Subcutaneous abdominal adipose tissue (tissue), 5 donors: ENCODE data around the gene OVCA2.

Experiments
- H3K27ac ChIP-seq: one replicate; pipeline ENCODE4 v1.7.0; 2013; ENCODE audit warnings: low read depth, mild to moderate bottlenecking, inconsistent platforms, low read length, moderate library complexity
- H3K27me3 ChIP-seq, 5 donors: one replicate each; pipeline ENCODE4 v1.7.0; 2013; ENCODE audit warnings: low read length in 5 of 5, inconsistent platforms in 1 of 5; ENCODE audit not compliant: control insufficient read depth in 5 of 5, insufficient read depth in 4 of 5
- H3K36me3 ChIP-seq, 5 donors: one replicate each; pipeline ENCODE4 v1.7.0; 2013; ENCODE audit warnings: low read length in 5 of 5; ENCODE audit not compliant: control insufficient read depth in 5 of 5, insufficient read depth in 5 of 5
- H3K4me1 ChIP-seq, 5 donors: one replicate each; pipeline ENCODE4 v1.7.0; 2013; ENCODE audit warnings: low read length in 5 of 5, mild to moderate bottlenecking in 3 of 5, moderate library complexity in 1 of 5; ENCODE audit not compliant: control insufficient read depth in 5 of 5, insufficient read depth in 5 of 5
- H3K4me3 ChIP-seq, 5 donors: one replicate each; pipeline ENCODE4 v1.7.0; 2013; ENCODE audit warnings: low read length in 5 of 5, low read depth in 1 of 5
- H3K9ac ChIP-seq, 5 donors: one replicate each; pipeline ENCODE4 v1.7.0; 2013; ENCODE audit warnings: low read length in 5 of 5, mild to moderate bottlenecking in 4 of 5, moderate library complexity in 3 of 5
- H3K9me3 ChIP-seq, 5 donors: one replicate each; pipeline ENCODE4 v1.7.0; 2013; ENCODE audit warnings: low read length in 5 of 5; ENCODE audit not compliant: control insufficient read depth in 5 of 5
- donor health status: healthy.
- donor health status: healthy.
- donor health status: healthy.
- donor health status: healthy.
- donor health status: healthy.

The OVCA2 gene

GRCh38 chr17:2030779-2031163, 11.1 kb upstream of the OVCA2 start:
- peaks cover 0 to 7% (median 4%) of the 10 kb centered on the region in 5 donors for H3K27me3 ChIP-seq
- H3K27ac ChIP-seq: no peak overlapping the region
- peak overlapping the region; percentile 77 to 90 (median 88) for H3K9ac ChIP-seq
- H3K4me1 ChIP-seq: peaks cover 5 to 30% (median 26%) of the 10 kb centered on the region in 5 donors
- H3K9me3 ChIP-seq: no peaks in the 10 kb centered on the region
- H3K36me3 ChIP-seq: peaks cover 0 to 14% (median 9%) of the 10 kb centered on the region in 5 donors
- peak overlapping the region; percentile 96 to 99 (median 97) for H3K4me3 ChIP-seq

- Histone ChIP-seq H3K9me3 (no peaks in the 10 kb centered on the region), H3K27ac (no peak overlapping the region), H3K4me3 (no peak overlapping the region), H3K4me1 (peaks cover 3 to 24% (median 21%) of the 10 kb centered on the region in 5 donors), H3K9ac (no peak overlapping the region), H3K27me3 (peaks cover 0 to 4% (median 0%) of the 10 kb centered on the region in 5 donors), H3K36me3 (peaks cover 0 to 37% (median 30%) of the 10 kb centered on the region in 5 donors)
Observed at GRCh38 chr17:2033153-2033552, 8.7 kb upstream of the OVCA2 start.

DNA sequence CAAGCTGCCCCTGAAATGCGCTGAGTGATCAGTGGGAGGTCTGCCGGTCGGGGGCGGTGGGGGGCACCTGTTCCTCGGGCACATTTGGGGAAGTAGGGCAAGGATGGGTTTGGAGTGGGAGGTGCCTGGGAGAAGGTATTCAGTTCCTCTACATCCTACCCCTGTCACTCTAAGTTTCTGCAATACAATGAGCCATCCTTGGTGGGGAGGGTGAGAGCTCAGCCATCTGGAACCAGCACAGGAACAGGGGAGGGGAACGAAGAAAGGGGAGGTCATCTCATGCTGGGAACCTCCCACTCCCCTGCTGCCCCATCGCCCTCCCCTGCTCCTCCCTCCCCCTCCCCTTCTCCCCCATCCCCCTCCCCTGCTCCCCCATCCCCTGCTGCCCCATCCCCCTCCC, 7.7 kb upstream of the OVCA2 start:
- Histone ChIP-seq H3K27me3 (no peaks in the 10 kb centered on the region), H3K9me3 (no peaks in the 10 kb centered on the region), H3K36me3 (peaks cover 0 to 44% (median 34%) of the 10 kb centered on the region in 5 donors), H3K27ac (no peak overlapping the region), H3K4me1 (peaks cover 3 to 24% (median 18%) of the 10 kb centered on the region in 5 donors), H3K9ac (no peak overlapping the region), H3K4me3 (no peak overlapping the region)

DNA sequence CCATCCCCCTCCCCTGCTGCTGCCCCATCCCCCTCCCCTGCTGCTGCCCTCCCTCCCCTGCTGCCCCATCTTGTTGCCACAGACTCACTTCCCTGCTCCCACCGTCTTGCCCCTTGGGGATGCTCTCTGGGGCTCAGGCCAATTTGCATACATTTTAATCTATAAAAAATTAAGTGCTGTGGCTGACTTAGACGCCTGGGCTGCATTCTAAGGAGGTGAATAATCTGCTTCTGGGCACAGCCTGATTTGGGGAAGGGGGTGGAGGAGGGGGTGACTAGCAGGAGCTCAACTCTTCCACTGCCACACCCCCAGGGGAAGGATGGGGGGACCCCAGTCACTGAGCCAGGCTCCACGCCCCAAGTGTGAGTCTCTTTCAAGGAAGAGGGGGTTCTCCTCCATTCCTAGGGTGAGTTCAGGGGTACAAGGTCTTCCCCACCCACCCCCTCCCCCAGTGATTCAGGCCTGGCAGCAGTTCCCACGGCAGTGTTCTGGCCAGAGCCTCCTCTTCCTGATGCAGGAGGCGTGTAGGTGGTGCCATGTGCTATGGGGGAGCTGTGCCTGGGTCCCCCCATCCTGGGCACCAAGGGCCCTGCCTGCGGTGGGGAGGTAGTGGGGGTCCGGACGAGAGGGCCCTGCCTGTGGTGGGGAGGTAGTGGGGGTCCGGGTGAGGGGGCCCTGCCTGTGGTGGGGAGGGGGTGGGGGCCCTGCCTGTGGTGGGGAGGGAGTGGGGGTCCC, 6.8 kb upstream of the OVCA2 start:
- H3K36me3 ChIP-seq: peaks cover 0 to 49% (median 36%) of the 10 kb centered on the region in 5 donors
- H3K4me1 ChIP-seq: peaks cover 3 to 19% (median 14%) of the 10 kb centered on the region in 5 donors
- H3K4me3 ChIP-seq: no peak overlapping the region
- no peaks in the 10 kb centered on the region for H3K9me3 ChIP-seq
- H3K27me3 ChIP-seq: no peaks in the 10 kb centered on the region
- no peak overlapping the region for H3K9ac ChIP-seq
- no peak overlapping the region for H3K27ac ChIP-seq

- H3K27me3 ChIP-seq: no peaks in the 10 kb centered on the region
- no peak overlapping the region for H3K9ac ChIP-seq
- H3K4me1 ChIP-seq: peaks cover 3 to 11% (median 8%) of the 10 kb centered on the region in 5 donors
- no peak overlapping the region for H3K4me3 ChIP-seq
- H3K27ac ChIP-seq: no peak overlapping the region
- no peaks in the 10 kb centered on the region for H3K9me3 ChIP-seq
- H3K36me3 ChIP-seq: peaks cover 0 to 53% (median 42%) of the 10 kb centered on the region in 5 donors
Observed at GRCh38 chr17:2035541-2036488, 6.0 kb upstream of the OVCA2 start.

DNA sequence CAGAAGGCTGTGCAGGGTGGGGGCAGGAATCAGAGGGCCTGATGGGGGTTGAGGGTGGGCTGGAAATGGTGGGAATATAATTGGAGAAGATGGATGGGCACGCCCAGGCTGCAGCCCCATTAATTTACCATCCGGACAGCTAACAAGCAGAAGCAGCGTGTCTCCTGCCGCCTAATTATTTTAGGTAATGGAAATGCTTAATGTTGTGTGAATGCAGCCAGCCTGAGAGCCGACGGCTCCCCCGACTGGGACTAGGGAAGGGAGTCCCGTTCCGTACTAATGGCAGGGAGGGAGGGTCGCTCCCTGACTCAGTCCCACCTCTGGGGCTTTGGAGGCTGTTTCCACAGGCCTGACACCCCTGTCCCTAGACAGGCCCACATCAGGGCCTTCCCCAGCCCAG, 4.7 kb upstream of the OVCA2 start:
- Histone ChIP-seq H3K36me3 (peaks cover 0 to 56% (median 42%) of the 10 kb centered on the region in 5 donors), H3K27ac (no peak overlapping the region), H3K27me3 (no peaks in the 10 kb centered on the region), H3K9ac (no peak overlapping the region), H3K4me3 (no peak overlapping the region), H3K4me1 (peaks cover 3 to 13% (median 10%) of the 10 kb centered on the region in 5 donors), H3K9me3 (no peaks in the 10 kb centered on the region)

- H3K27ac ChIP-seq: peak overlapping the region; percentile 88
- no peaks in the 10 kb centered on the region for H3K9me3 ChIP-seq
- no peaks in the 10 kb centered on the region for H3K27me3 ChIP-seq
- peaks cover 0 to 65% (median 48%) of the 10 kb centered on the region in 5 donors for H3K36me3 ChIP-seq
- no peak overlapping the region for H3K4me3 ChIP-seq
- H3K9ac ChIP-seq: no peak overlapping the region
- peaks cover 3 to 36% (median 27%) of the 10 kb centered on the region in 5 donors for H3K4me1 ChIP-seq
Observed at GRCh38 chr17:2040219-2040827, 1.5 kb upstream of the OVCA2 start.

DNA sequence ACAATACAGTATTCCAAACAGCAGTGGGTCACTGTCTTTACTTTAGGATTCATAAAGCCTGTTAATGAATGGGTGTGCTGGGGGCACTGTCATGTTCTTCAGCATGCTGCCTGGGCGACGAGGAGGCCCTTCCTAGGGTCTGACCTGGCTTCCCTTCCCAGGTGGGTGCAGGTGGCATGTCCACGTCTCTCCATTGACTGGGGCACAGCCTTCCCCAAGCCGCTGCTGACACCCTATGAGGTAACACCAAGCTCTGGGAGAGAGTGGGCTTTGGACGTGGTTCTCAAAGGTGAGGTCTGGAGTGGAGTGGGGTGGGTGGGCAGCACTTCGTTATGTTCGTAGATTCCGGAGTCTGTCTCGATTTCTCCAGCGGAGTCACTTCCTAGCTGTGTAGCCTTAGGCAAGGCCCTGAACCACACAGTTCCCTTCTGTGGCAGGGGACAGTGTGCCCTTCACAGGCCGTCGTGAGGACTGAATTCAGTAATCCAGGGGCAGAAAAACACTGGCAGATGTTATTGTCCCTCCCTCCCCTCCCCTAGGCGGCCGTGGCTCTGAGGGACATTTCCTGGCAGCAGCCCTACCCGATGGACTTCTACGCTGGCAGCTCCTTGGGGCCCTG, 771 bp upstream of the OVCA2 start:
- Histone ChIP-seq H3K9me3 (no peaks in the 10 kb centered on the region), H3K4me1 (peaks cover 3 to 36% (median 27%) of the 10 kb centered on the region in 5 donors), H3K27me3 (no peaks in the 10 kb centered on the region), H3K4me3 (peak overlapping the region; percentile 45 to 89 (median 85)), H3K27ac (peak overlapping the region; percentile 88), H3K9ac (peak overlapping the region in 4 of 5 donors; percentile 61 to 93 (median 86)), H3K36me3 (peaks cover 0 to 59% (median 42%) of the 10 kb centered on the region in 5 donors)

GRCh38 chr17:2042390-2042847, 597 bp downstream of the OVCA2 start:
- H3K4me3 ChIP-seq: peak overlapping the region; percentile 85 to 97 (median 88)
- H3K27ac ChIP-seq: peak overlapping the region; percentile 88
- peak overlapping the region; percentile 29 to 93 (median 89) for H3K9ac ChIP-seq
- no peaks in the 10 kb centered on the region for H3K27me3 ChIP-seq
- peaks cover 3 to 36% (median 27%) of the 10 kb centered on the region in 5 donors for H3K4me1 ChIP-seq
- H3K9me3 ChIP-seq: no peaks in the 10 kb centered on the region
- H3K36me3 ChIP-seq: peaks cover 0 to 46% (median 29%) of the 10 kb centered on the region in 5 donors
